CD14-positive monocyte (primary cell): ENCODE results near the gene MRPL27. TPM values are rescaled to one million over a fixed set of nuclear protein-coding genes. Genes with fewer than 3 reads are reported as not detected.

Experiments
- DNase-seq, 3 donors: peaks; one replicate each; pipeline ENCODE4 v3.0.0-alpha.2; 2011 to 2022
- H2AFZ ChIP-seq: 2 replicates; pipeline ENCODE4 v1.6.0; 2012; ENCODE audit warnings: mild to moderate bottlenecking, low read depth, low read length, inconsistent platforms; ENCODE audit not compliant: insufficient read depth, poor library complexity, severe bottlenecking
- H3K27ac ChIP-seq, 2 donors: 1 replicate in 1 of 2; 2 replicates in 1 of 2; pipeline ENCODE4 v1.5.1; 2012 to 2013; ENCODE audit warnings: low read length in 2 of 2, control low read depth in 1 of 2, inconsistent platforms in 1 of 2, low read depth in 1 of 2, mild to moderate bottlenecking in 1 of 2
- H3K27me3 ChIP-seq, 2 donors: one replicate each; pipeline versions ENCODE4 v1.6.0 to v1.6.1; 2011 to 2013; ENCODE audit warnings: low read length in 2 of 2; ENCODE audit not compliant: control insufficient read depth in 2 of 2, insufficient read depth in 2 of 2
- H3K36me3 ChIP-seq, 2 donors: replicated peaks in 1 of 2; 1 replicate in 1 of 2; 2 replicates in 1 of 2; pipeline versions ENCODE4 v1.5.1 to v1.6.1; 2012 to 2013; ENCODE audit warnings: low read length in 2 of 2, control low read depth in 1 of 2, inconsistent platforms in 1 of 2, mild to moderate bottlenecking in 1 of 2; ENCODE audit not compliant: insufficient read depth in 2 of 2, control insufficient read depth in 1 of 2
- H3K4me1 ChIP-seq, 2 donors: 1 replicate in 1 of 2; 2 replicates in 1 of 2; pipeline versions ENCODE4 v1.5.1 to v1.6.1; 2012 to 2013; ENCODE audit warnings: low read length in 2 of 2, control low read depth in 1 of 2, inconsistent platforms in 1 of 2, mild to moderate bottlenecking in 1 of 2, moderate library complexity in 1 of 2; ENCODE audit not compliant: insufficient read depth in 2 of 2, control insufficient read depth in 1 of 2
- H3K4me2 ChIP-seq: replicated peaks from 2 replicates; pipeline ENCODE3; 2012; ENCODE audit warnings: low read length, moderate library complexity, mild to moderate bottlenecking; ENCODE audit not compliant: poor library complexity, severe bottlenecking; ENCODE audit errors: extremely low read depth
- H3K4me3 ChIP-seq, 3 experiments: fragments of 200-600 bp in 1 of 3; sonication (generic) in 1 of 3; replicated peaks in 1 of 3; 1 replicate in 2 of 3; 2 replicates in 1 of 3; pipeline ENCODE4 v1.5.1; 2011 to 2013; ENCODE audit warnings: low read length in 3 of 3, mild to moderate bottlenecking in 3 of 3, control low read depth in 2 of 3, low read depth in 2 of 3, inconsistent platforms in 1 of 3, moderate library complexity in 1 of 3
- H3K79me2 ChIP-seq: 2 replicates; pipeline ENCODE4 v1.6.0; 2012; ENCODE audit warnings: mild to moderate bottlenecking, control low read depth, inconsistent platforms, low read length, moderate library complexity; ENCODE audit not compliant: insufficient read depth
- H3K9ac ChIP-seq: 2 replicates; pipeline ENCODE4 v1.6.0; 2017; ENCODE audit warnings: low read length, mild to moderate bottlenecking; ENCODE audit not compliant: insufficient read depth, poor library complexity, severe bottlenecking
- H3K9me3 ChIP-seq, 2 donors: replicated peaks in 1 of 2; 1 replicate in 1 of 2; 2 replicates in 1 of 2; pipeline versions ENCODE4 v1.5.1 to v1.6.1; 2012 to 2013; ENCODE audit warnings: low read length in 2 of 2, control low read depth in 1 of 2; ENCODE audit not compliant: control insufficient read depth in 1 of 2, insufficient read depth in 1 of 2
- H4K20me1 ChIP-seq: 2 replicates; pipeline ENCODE4 v1.6.0; 2012; ENCODE audit warnings: mild to moderate bottlenecking, low read length, control low read depth, moderate library complexity; ENCODE audit not compliant: insufficient read depth
- H3K27ac Mint-ChIP-seq, 7 donors: one replicate each; pipeline ENCODE4 v1.8.0; 2020; ENCODE audit warnings: mild to moderate bottlenecking in 7 of 7, mixed read lengths in 7 of 7, moderate library complexity in 6 of 7, inconsistent platforms in 2 of 7
- H3K27me3 Mint-ChIP-seq, 3 donors: one replicate each; pipeline ENCODE4 v1.8.0; 2021 to 2022; ENCODE audit warnings: low read depth in 3 of 3, mild to moderate bottlenecking in 3 of 3, mixed read lengths in 3 of 3, moderate library complexity in 3 of 3, inconsistent platforms in 1 of 3
- H3K36me3 Mint-ChIP-seq, 2 donors: one replicate each; pipeline ENCODE4 v1.8.0; 2020; ENCODE audit warnings: mixed read lengths in 2 of 2, inconsistent platforms in 1 of 2, mild to moderate bottlenecking in 1 of 2
- H3K4me1 Mint-ChIP-seq: one replicate; pipeline ENCODE4 v1.8.0; 2020; ENCODE audit warnings: mild to moderate bottlenecking, mixed read lengths
- H3K4me3 Mint-ChIP-seq, 2 donors: one replicate each; pipeline ENCODE4 v1.8.0; 2020; ENCODE audit warnings: mild to moderate bottlenecking in 2 of 2, mixed read lengths in 2 of 2, moderate library complexity in 1 of 2
- H3K9me3 Mint-ChIP-seq, 7 donors: one replicate each; pipeline ENCODE4 v1.8.0; 2020 to 2022; ENCODE audit warnings: mixed read lengths in 7 of 7, mild to moderate bottlenecking in 6 of 7, moderate library complexity in 6 of 7, inconsistent platforms in 2 of 7
- CTCF ChIP-seq: fragments of 200-600 bp; IDR thresholded peaks from one replicate; pipeline ENCODE4 v1.8.0; 2022; ENCODE audit warnings: antibody characterized with exemption, mild to moderate bottlenecking
- WGBS: methylation state at CpG from one replicate; pipeline ENCODE4 v1.1.5; 2013; ENCODE audit warnings: missing lambda C conversion rate; ENCODE audit not compliant: insufficient coverage; 5-methylcytosine and 5-hydroxymethylcytosine counted together
- intact Hi-C, 2 donors: fragments of 100-400 bp; cut with micrococcal nuclease; formaldehyde crosslinking; loops; one replicate each; pipeline versions ENCODE4 v1.15.0 to v1.15.1; 2023
- polyA plus RNA-seq, 3 donors: library from polyadenylated mRNA; depleted of rRNA in 1 of 3; unstranded in 2 of 3; stranded (reverse) in 1 of 3; fragments of 300-500 nt in 2 of 3; fragments of >200 nt in 1 of 3; fragmentation: Illumina TruSeq in 2 of 3; gene quantifications; 1 replicate in 2 of 3; 2 replicates in 1 of 3; pipeline ENCODE4 v1.2.3, GENCODE V29; 2012 to 2021

The MRPL27 gene
- polyA plus RNA-seq, 3 donors: 33.2 to 82.3 (median 75.3) TPM

GRCh38 chr17:50367401-50367800, 5.6 kb downstream of the MRPL27 start:
- Histone ChIP-seq H3K27me3 (no peaks in the 10 kb centered on the region), H3K79me2 (peaks cover 27% of the 10 kb centered on the region), H3K36me3 (peaks cover 56 to 62% of the 10 kb centered on the region in 2 donors), H2AFZ (no peak overlapping the region), H3K4me1 (peaks cover 10 to 12% of the 10 kb centered on the region in 2 donors), H3K9ac (no peak overlapping the region), H3K27ac (no peak overlapping the region), H3K4me2 (no peak overlapping the region), H4K20me1 (peaks cover 29% of the 10 kb centered on the region), H3K9me3 (no peaks in the 10 kb centered on the region), H3K4me3 (no peak overlapping the region)
- peaks cover 0 to 2% (median 0%) of the 10 kb centered on the region in 7 donors for H3K9me3 Mint-ChIP-seq
- no peaks in the 10 kb centered on the region for H3K27me3 Mint-ChIP-seq
- peaks cover 58 to 63% of the 10 kb centered on the region in 2 donors for H3K36me3 Mint-ChIP-seq
- 100% methylated on average over 1 of the region's 1 CpG for WGBS
- no peak overlapping the region for H3K4me3 Mint-ChIP-seq
- intact Hi-C loops: no loop called here
- DNase-seq: no peak
- no peak overlapping the region for H3K27ac Mint-ChIP-seq
- peaks cover 17% of the 10 kb centered on the region for H3K4me1 Mint-ChIP-seq
- TF ChIP-seq CTCF: no peak

- Mint-ChIP-seq H3K4me1 (peaks cover 10% of the 10 kb centered on the region), H3K9me3 (peaks cover 0 to 2% (median 0%) of the 10 kb centered on the region in 7 donors), H3K4me3 (no peak overlapping the region), H3K27ac (no peak overlapping the region), H3K36me3 (peaks cover 61 to 65% of the 10 kb centered on the region in 2 donors), H3K27me3 (no peaks in the 10 kb centered on the region)
- Histone ChIP-seq H3K27ac (no peak overlapping the region), H3K36me3 (peaks cover 59 to 65% of the 10 kb centered on the region in 2 donors), H3K9me3 (no peaks in the 10 kb centered on the region), H4K20me1 (peaks cover 18% of the 10 kb centered on the region), H3K4me2 (no peak overlapping the region), H2AFZ (no peak overlapping the region), H3K79me2 (peaks cover 11% of the 10 kb centered on the region), H3K27me3 (no peaks in the 10 kb centered on the region), H3K9ac (no peak overlapping the region), H3K4me3 (no peak overlapping the region), H3K4me1 (peaks cover 4% of the 10 kb centered on the region in 2 donors)
- TF ChIP-seq CTCF: no peak
- 98% methylated on average over 12 of the region's 14 CpGs for WGBS
- DNase-seq: no peak
- intact Hi-C loops: no loop called here
Measured at GRCh38 chr17:50365649-50366393, 7.2 kb downstream of the MRPL27 start.
